ENCODE results near the gene MAGI2. TPM values are rescaled to one million over a fixed set of nuclear protein-coding genes. Genes with fewer than 3 reads are reported as not detected.

The MAGI2 gene
- total RNA-seq, 1 donor, result 18.8 TPM

DNA sequence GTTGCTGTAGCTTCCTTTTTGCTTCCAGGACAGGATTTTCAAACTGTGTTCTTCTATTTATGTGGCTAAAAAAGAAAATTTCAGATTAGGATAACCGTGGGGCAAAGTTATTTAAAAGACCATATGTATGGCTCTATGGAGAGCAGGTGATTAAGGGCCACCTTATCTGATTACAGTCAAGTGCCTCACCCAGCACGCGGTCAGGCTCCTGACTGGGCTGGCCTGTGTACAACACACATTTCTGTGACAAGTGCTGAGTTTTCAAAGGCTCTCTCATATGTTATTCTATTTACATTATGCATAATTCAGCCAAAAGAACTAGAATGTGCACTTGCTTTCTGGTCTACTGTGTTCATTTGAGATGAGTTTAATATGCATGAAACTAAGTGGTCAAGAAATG lies 1107.5 kb downstream of the MAGI2 start:
- Histone ChIP-seq H3K9me3 (ENCODE audit: low read depth, low read length) (no peaks in the 10 kb centered on the region), H3K27me3 (ENCODE audit: insufficient read depth, low read length) (no peaks in the 10 kb centered on the region), H3K4me2 (ENCODE audit: insufficient read depth, low read length) (no peak overlapping the region), H3K36me3 (ENCODE audit: insufficient read depth, low read length) (no peaks in the 10 kb centered on the region), H3K79me2 (ENCODE audit: insufficient read depth, low read length) (no peaks in the 10 kb centered on the region), H4K20me1 (ENCODE audit: insufficient read depth, low read length) (no peaks in the 10 kb centered on the region), H3K4me3 (ENCODE audit: insufficient read depth, low read length) (no peak overlapping the region), H3K4me1 (ENCODE audit: insufficient read depth, low read length) (no peaks in the 10 kb centered on the region), H2AFZ (ENCODE audit: low read length) (no peak overlapping the region), H3K27ac (ENCODE audit: low read depth, low read length) (no peak overlapping the region)
- TF ChIP-seq, protein P1, sequence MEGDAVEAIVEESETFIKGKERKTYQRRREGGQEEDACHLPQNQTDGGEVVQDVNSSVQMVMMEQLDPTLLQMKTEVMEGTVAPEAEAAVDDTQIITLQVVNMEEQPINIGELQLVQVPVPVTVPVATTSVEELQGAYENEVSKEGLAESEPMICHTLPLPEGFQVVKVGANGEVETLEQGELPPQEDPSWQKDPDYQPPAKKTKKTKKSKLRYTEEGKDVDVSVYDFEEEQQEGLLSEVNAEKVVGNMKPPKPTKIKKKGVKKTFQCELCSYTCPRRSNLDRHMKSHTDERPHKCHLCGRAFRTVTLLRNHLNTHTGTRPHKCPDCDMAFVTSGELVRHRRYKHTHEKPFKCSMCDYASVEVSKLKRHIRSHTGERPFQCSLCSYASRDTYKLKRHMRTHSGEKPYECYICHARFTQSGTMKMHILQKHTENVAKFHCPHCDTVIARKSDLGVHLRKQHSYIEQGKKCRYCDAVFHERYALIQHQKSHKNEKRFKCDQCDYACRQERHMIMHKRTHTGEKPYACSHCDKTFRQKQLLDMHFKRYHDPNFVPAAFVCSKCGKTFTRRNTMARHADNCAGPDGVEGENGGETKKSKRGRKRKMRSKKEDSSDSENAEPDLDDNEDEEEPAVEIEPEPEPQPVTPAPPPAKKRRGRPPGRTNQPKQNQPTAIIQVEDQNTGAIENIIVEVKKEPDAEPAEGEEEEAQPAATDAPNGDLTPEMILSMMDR (IDR thresholded peaks at IDR 0.05; ENCODE audit: extremely low read depth, low read depth, low read length), result no peak
- no peak for DNase-seq (ENCODE audit: insufficient read length, low spot score, missing footprints)

DNA sequence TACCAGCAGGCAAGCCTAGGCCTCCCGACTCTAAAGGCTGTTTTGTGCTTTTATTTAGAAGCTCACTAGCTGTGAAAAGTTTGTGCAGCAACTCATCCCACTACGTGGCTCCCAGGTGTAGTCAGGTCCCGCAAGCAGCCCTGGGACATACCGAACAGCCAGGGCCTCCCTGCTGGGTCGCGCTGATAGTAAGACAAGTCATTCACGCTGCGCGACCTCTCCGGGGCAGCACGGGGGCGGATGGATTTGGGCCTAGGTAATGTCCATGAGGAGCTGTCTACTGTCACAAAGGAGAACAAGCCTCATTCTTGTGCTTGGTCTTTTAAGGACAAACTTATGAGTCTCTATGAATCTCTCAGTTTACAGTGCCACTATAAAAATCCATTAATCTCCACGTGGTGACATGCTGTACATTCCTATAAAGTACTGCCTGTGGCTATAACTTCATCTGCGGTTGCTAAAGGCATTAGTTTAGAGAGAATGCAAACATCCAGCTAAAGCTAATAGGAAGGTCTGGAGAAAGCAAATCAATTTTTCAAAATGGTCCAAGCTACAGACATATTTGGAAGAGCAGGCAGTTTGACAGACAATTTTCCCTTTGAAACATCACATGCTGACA lies 1108.1 kb downstream of the MAGI2 start:
- no peak overlapping the region for H2AFZ ChIP-seq (ENCODE audit: low read length)
- DNase-seq (ENCODE audit: insufficient read length, low spot score, missing footprints), result no peak
- H3K4me1 ChIP-seq (ENCODE audit: insufficient read depth, low read length), result no peaks in the 10 kb centered on the region
- no peaks in the 10 kb centered on the region for H3K36me3 ChIP-seq (ENCODE audit: insufficient read depth, low read length)
- H3K4me2 ChIP-seq (ENCODE audit: insufficient read depth, low read length), result no peak overlapping the region
- H4K20me1 ChIP-seq (ENCODE audit: insufficient read depth, low read length), result no peaks in the 10 kb centered on the region
- no peaks in the 10 kb centered on the region for H3K9me3 ChIP-seq (ENCODE audit: low read depth, low read length)
- TF ChIP-seq, protein P1 (IDR thresholded peaks at IDR 0.05; ENCODE audit: extremely low read depth, low read depth, low read length), result no peak
- no peaks in the 10 kb centered on the region for H3K27me3 ChIP-seq (ENCODE audit: insufficient read depth, low read length)
- no peaks in the 10 kb centered on the region for H3K79me2 ChIP-seq (ENCODE audit: insufficient read depth, low read length)
- H3K4me3 ChIP-seq (ENCODE audit: insufficient read depth, low read length), result no peak overlapping the region
- no peak overlapping the region for H3K27ac ChIP-seq (ENCODE audit: low read depth, low read length)

DNA sequence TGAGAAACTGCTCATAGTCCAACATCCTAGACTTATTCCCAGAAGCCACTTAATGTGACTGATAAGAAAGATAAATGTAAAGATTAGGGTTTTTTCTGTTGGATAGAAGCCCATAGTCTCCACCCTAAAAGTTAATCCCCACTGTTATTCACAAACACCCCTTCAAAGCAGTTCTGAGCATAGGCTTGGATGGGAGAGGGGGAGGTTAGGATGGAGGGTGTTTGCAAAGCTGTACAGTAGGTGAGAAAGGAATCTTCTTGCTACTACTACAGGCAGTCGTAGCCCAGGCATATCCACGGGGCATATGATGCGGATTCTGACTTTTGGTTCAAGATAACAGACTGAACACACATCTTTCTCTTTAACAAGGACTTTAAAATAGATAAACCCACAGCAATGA lies 1119.0 kb downstream of the MAGI2 start:
- H3K9me3 ChIP-seq (ENCODE audit: low read depth, low read length), result no peaks in the 10 kb centered on the region

More for the DNA sequence above, 1119.0 kb downstream of the MAGI2 start:
- H2AFZ ChIP-seq (ENCODE audit: low read length), result no peak overlapping the region
- H3K79me2 ChIP-seq (ENCODE audit: insufficient read depth, low read length), result no peaks in the 10 kb centered on the region
- H3K4me3 ChIP-seq (ENCODE audit: insufficient read depth, low read length), result no peak overlapping the region
- H3K4me1 ChIP-seq (ENCODE audit: insufficient read depth, low read length), result no peaks in the 10 kb centered on the region
- H3K27me3 ChIP-seq (ENCODE audit: insufficient read depth, low read length), result no peaks in the 10 kb centered on the region
- no peak for DNase-seq (ENCODE audit: insufficient read length, low spot score, missing footprints)
- no peaks in the 10 kb centered on the region for H3K36me3 ChIP-seq (ENCODE audit: insufficient read depth, low read length)
- no peak overlapping the region for H3K4me2 ChIP-seq (ENCODE audit: insufficient read depth, low read length)
- H4K20me1 ChIP-seq (ENCODE audit: insufficient read depth, low read length), result no peaks in the 10 kb centered on the region
- H3K27ac ChIP-seq (ENCODE audit: low read depth, low read length), result no peak overlapping the region
- TF ChIP-seq, protein P1 (IDR thresholded peaks at IDR 0.05; ENCODE audit: extremely low read depth, low read depth, low read length), result no peak

Measured in osteoblast (primary cell).